ENCODE results near the gene AARS1.
"Not testable (repeated sequence)": the region's sequence is repeated elsewhere in the genome, so short reads cannot be mapped to it uniquely, and the experiment has no call there.

Gene AARS1

DNA sequence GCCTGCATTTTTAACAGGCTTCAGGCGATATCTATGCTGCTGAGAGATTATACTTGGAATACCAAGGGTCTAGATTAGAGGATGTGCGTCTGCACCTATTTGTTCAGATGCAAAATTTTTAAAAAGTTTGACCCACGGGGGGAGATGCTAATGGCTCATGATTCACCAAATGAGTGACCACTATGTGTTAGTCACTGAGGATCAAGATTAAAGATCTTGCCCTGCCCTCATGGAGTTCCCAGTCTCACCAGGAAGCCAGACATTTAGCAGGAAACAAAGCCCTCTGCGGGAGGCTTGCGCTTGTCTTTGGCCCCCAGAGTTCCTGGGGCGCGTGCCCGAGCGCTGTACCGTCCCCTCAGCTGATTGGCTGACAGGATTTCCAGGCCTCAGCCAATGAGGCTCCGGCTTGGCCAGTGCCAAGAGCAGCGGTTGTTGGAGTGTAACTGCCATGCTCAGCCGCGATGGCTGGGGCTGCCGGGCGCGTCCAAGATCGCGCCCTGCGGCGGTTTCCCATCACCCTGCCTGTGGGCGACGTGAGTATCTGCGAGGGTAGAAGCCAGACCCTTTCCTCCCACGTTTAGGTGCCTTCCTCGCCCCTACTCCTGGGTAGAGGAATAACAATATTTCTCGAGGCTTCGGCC, 5.2 kb upstream of the AARS1 start:
- TF ChIP-seq, protein P1, sequence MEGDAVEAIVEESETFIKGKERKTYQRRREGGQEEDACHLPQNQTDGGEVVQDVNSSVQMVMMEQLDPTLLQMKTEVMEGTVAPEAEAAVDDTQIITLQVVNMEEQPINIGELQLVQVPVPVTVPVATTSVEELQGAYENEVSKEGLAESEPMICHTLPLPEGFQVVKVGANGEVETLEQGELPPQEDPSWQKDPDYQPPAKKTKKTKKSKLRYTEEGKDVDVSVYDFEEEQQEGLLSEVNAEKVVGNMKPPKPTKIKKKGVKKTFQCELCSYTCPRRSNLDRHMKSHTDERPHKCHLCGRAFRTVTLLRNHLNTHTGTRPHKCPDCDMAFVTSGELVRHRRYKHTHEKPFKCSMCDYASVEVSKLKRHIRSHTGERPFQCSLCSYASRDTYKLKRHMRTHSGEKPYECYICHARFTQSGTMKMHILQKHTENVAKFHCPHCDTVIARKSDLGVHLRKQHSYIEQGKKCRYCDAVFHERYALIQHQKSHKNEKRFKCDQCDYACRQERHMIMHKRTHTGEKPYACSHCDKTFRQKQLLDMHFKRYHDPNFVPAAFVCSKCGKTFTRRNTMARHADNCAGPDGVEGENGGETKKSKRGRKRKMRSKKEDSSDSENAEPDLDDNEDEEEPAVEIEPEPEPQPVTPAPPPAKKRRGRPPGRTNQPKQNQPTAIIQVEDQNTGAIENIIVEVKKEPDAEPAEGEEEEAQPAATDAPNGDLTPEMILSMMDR (IDR thresholded peaks at IDR 0.05; ENCODE audit: low read depth, low read length, missing control alignments) = no peak
- no peak overlapping the region for H3K4me3 ChIP-seq (ENCODE audit: low read depth, low read length)
- DNase-seq (ENCODE audit: low read depth) = no peak

DNA sequence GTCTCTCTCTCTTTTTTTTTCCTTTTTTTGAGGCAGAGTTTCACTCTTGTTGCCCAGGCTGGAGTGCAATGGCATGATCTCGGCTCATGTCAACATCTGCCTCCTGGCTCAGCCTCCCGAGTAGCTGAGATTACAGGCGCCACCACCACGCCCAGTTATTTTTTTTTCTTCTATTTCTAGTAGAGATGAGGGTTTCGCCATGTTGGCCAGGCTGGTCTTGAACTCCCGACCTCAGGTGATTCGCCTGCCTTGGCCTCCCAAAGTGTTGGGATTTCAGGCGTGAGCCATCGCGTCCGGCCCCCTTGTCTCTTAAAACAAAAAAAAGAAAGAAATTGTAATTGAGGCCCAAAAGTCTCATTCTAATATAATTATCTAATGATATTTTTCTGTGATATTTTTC, 2.8 kb upstream of the AARS1 start:
- not testable (repeated sequence) for H3K4me3 ChIP-seq (ENCODE audit: low read depth, low read length); DNase-seq (ENCODE audit: low read depth)

DNA sequence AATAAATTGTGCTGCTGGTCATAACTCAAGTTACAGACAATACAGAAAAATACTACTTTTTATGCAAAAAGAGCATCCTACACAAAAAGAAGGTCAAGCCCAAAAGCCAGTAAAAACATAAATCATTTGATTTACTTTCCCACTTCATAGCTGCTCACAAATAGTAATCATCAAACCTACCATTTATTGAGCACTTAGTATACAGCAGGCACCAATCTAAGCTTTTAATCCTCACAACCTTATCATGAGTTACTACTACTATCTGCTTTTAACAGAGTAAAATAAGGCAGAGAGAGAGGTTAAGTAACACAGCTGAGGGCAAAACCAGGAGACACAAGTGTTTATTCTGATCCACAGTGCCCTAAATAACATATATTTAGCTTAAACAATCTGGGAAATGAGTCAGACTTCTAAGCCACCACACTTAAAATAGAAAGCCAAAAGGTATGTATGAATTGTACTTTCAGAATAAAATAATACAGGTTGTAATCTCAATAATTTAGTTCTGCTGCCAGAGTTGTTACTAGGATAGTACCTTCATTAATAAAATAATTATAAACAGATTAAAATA, 1.7 kb upstream of the AARS1 start:
- TF ChIP-seq, protein P1 (IDR thresholded peaks at IDR 0.05; ENCODE audit: low read depth, low read length, missing control alignments) = no peak
- no peak overlapping the region for H3K4me3 ChIP-seq (ENCODE audit: low read depth, low read length)
- DNase-seq (ENCODE audit: low read depth) = no peak

DNA sequence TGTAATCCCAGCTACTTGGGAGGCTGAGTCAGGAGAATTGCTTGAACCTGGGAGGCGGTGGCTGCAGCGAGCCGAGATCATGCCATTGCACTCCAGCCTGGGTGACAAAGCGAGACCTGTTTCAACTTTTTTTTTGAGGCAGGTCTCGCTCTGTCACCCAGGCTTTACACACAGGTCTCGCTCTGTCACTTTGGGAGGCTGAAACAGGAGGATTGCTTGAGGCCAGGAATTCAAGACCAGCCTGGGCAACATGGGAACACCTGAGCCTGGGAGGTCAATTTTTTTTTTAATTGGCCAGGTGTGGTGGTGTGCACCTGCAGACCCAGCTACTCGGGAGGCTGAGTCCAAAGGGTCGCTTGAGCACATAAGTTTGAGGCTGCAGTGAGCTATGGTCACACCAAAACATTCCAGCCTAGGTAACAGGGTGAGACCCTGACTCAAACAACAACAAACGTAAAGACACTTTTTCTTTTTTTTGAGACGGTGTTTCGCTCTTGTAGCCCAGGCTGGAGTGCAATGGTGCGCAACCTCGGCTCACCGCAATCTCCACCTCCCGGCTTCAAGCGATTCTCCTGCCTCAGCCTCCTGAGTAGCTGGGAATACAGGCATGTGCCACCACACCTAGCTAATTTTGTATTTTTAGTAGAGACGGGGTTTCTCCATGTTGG, 1.9 kb downstream of the AARS1 start:
- peak overlapping the region; percentile 64 for H3K4me3 ChIP-seq (ENCODE audit: low read depth, low read length)

DNA sequence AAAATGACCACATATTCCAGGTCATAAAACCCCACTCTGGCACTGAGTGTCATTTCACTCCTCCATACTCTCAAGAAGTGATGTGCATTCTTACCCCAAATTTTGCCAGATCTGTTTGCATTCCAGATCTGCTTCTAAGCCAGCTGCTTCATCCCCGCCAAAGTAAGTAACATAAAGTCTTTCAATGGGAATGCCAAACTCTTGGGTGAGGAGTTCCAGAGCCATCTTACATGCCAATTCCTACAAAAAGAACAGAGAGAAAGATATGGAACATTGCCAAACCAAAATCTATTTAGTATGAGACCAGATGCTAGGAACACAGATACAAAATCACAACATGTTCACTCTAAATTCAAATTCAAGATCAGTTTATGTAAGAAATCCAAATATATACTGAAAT, 12.9 kb downstream of the AARS1 start:
- TF ChIP-seq, protein P1 (IDR thresholded peaks at IDR 0.05; ENCODE audit: low read depth, low read length, missing control alignments) = no peak
- DNase-seq (ENCODE audit: low read depth) = no peak
- H3K4me3 ChIP-seq (ENCODE audit: low read depth, low read length) = no peak overlapping the region

More for the DNA sequence above, 1.9 kb downstream of the AARS1 start:
- DNase-seq (ENCODE audit: low read depth) = not testable (repeated sequence)

DNA sequence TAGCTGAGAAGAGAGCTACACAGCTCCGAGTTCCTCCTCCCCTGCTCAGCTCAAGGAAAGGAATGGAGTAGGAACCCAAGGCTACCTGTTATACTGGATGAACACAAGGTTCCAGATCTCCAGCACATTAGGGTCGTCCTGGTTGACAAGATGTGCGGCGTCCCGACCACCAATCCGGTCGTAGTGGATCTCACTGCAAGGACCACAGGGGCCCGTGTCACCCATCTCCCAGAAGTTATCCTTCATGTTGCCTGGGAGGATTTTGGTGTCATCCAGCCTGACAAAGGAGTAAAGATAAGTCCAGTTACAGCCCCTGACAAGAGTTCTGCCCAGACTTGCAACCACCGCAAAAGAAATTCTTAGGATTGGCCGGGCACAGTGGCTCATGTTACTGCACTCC, 17.6 kb downstream of the AARS1 start:
- no peak overlapping the region for H3K4me3 ChIP-seq (ENCODE audit: low read depth, low read length)
- no peak for DNase-seq (ENCODE audit: low read depth)
- TF ChIP-seq, protein P1 (IDR thresholded peaks at IDR 0.05; ENCODE audit: low read depth, low read length, missing control alignments) = no peak

DNA sequence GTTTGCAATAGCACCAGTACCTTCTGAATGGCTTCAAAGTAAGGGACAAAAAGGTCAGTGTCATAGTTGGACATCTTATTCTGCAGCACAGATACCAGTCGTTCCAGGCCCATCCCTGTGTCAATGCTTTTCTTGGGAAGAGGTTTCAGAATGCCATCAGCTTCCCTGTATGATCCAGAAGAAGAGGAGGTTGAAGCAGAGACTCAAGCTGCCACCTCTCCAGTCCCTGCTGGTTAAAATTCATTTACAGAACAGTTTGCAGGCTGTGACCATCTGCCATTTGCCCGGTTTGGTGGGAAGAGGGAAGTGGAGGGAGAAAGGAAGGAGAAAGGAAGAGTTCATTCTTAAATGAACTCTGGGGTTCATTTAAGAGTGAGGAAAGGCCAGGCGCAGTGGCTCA, 19.1 kb downstream of the AARS1 start:
- TF ChIP-seq, protein P1 (IDR thresholded peaks at IDR 0.05; ENCODE audit: low read depth, low read length, missing control alignments) = no peak
- no peak for DNase-seq (ENCODE audit: low read depth)
- H3K4me3 ChIP-seq (ENCODE audit: low read depth, low read length) = no peak overlapping the region

DNA sequence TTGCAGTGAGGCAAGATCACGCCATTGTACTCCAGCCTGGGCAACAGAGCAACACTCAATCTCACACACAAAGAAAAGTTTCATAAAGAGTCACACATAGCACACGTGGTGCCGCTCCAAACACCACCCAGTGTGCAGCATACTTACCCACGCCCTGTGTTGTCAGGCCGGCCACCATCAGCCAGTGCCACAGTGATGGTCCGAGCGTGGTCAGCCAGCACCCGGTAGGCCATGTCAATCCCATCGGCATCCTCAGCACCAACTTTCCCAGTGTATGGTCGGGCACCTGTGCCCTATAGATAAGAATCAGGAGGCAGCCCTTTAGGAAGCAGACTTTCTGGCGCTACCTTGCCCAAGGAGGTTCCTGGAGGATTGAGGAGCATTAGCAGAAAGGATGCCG, 19.8 kb downstream of the AARS1 start:
- no peak for DNase-seq (ENCODE audit: low read depth)
- no peak overlapping the region for H3K4me3 ChIP-seq (ENCODE audit: low read depth, low read length)
- TF ChIP-seq, protein P1 (IDR thresholded peaks at IDR 0.05; ENCODE audit: low read depth, low read length, missing control alignments) = no peak

DNA sequence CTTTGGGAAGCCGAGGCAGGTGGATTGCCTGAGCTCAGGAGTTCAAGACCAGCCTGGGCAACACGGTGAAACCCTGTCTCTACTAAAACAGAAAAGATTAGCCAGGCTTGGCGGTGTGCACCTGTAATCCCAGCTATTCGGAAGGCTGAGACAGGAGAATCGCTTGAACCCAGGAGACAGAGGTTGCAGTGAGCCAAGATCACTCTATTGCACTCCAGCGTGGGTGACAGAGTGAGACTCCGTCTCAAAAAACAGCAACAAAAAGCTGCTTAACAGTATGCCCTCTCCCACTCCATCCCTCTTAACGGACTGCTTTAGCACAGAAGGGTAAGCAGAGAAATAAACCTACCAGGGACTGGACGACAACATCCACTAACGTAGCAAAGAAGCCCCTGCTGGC, 21.4 kb downstream of the AARS1 start:
- not testable (repeated sequence) for DNase-seq (ENCODE audit: low read depth); H3K4me3 ChIP-seq (ENCODE audit: low read depth, low read length)

Data from GM12864 (cell line).